GM19328 (cell line): Measurements from ENCODE around the gene FAM20C.

Experiments
- ATAC-seq: cut with Tn5 transposase; IDR thresholded peaks from one replicate; pipeline ENCODE4 v1.9.1; 2021; ENCODE audit warnings: mild to moderate bottlenecking, moderate library complexity; ENCODE audit not compliant: unreplicated experiment

The FAM20C gene

DNA sequence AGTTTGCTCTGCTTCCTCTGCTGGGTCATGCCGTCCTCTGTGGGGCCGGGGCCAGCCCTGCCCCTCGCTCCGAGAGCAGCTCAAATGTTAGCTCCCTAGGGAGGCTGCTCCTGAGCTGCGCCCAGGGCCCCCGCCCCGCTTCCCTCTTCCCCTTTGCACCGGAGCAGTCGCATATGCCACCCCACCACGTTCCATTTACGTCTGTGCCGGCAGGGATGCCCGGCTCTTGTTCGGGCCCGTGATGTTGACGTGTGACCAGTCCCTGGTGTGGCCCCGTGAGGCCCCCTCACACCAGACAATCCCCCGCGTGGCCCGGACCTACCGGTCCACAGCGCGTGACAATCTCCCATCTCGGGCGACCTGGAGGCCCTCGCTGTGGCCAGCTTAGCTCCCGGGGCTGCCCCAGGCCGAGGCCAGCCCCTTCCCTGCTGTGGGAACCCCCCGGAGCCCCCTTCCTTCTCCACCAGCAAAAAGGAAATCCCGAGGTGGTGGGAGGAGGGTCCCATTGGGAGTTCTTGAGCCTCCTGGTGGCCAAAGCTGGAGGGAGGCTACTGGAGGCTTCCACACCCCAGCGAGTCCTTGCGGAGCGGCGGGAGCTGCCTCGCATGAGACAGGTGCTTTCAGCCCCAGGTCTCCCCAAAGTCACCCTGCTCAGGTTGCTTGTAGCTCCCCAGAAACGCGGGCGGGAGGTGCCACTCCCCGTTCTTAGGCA lies 15.2 kb downstream of the FAM20C start:
- ATAC-seq = no peak

DNA sequence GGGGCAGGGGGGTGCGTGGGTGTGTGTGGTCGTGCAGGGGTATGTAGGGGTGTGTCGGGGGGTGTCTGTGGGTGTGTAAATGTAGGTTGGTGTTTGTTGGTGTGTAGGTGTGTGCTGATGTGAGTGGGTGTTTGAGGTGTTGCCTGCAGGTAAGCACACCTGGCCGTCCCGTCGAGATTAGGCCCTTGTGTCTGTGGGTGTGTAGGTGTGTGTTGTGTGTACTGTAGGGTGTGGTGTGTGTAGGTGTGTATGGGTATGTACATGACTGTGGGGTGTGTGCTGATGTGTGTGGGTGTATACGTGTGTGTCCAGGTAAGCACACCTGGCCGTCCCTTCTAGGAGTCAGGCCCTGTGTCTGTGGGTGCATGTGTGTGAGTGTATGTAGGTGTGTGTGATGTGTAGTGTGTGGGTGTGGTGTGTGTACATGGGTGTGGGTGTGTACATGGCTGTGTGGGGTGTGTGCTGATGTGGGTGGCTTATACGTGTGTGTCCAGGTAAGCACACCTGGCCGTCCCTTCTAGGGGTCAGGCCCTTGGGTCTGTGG lies 15.8 kb downstream of the FAM20C start:
- no peak for ATAC-seq

DNA sequence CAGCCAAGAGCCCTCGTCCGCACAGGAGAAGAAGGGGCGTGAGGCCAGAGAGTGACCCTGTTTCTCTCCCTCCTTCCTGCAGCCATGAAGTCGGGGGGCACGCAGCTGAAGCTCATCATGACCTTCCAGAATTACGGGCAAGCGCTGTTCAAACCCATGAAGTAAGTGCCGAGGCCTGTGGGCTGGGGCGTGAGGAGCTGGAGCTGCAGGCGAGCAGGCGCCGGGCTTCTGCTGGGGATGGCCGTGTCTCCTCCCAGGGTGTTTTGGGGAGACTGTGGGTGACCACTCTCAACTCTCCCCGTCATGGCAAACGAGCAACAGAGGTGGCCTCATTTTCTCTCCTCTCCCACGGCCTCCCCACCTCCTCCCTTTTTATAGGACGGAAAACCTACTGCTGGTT lies 16.4 kb downstream of the FAM20C start:
- ATAC-seq = no peak

DNA sequence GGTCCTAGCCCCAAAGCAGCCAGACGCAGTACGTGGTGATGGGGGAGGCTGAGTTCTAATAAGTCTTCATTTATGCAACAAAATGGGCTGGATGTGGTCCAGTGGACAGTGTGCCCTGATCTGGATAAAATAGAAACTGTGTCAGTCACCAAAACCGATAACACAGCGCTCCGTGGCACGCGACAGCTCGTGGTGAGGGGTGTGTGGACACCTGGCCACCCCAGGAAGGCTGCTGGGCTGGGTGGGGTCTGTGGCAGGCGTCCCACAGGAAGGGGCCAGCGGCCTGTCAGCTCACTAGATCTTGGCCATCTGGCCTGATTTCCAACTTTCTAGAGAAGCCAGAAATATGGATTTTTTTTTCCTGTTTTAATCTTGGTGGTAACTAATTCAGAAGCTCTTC lies 17.0 kb downstream of the FAM20C start:
- ATAC-seq = no peak

DNA sequence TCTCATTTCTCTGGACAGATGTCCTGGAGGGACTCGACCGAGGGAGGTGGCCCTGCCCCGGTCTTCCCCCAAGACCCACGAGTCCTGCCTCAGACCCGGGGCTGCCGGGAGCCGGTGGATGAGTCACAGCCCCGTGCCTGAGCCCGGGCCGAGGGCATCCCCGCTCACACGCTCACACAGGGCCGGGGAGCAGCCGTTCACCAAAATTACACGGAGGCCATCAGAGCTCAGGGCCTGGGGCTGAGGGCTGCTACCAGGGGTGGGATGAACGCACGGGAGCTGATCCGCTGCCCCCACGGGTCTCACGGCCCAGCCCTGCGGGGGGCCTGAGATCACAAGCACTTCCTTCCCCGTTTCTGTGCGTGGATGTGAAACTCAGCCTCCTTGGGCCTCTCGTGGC lies 17.5 kb downstream of the FAM20C start:
- no peak for ATAC-seq

DNA sequence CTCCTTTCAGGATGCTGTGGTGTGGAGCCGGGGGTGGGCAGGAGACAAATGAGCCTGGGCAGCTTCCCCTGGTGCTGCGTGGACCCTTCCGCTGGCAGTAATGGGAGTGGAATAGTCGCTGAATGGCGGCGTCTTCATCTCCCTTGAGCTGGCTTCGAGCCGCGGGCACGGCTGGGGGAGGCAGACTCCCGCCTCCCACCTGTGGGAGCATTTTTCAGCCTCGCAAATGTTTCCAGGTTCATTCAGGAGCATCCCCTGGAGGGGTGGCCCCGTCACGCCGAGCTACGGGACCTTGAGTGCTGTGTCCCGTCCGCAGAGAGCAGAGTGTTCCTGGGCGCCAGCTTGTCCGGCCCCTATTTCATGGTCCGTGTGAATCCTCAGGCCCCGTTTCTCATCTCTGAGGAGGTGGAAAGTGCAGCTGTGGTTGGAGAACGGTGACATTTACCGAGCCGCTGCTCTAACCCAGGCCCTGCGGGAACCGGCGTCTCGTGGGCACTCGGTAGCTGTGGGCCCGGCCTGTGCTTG lies 18.1 kb downstream of the FAM20C start:
- no peak for ATAC-seq

DNA sequence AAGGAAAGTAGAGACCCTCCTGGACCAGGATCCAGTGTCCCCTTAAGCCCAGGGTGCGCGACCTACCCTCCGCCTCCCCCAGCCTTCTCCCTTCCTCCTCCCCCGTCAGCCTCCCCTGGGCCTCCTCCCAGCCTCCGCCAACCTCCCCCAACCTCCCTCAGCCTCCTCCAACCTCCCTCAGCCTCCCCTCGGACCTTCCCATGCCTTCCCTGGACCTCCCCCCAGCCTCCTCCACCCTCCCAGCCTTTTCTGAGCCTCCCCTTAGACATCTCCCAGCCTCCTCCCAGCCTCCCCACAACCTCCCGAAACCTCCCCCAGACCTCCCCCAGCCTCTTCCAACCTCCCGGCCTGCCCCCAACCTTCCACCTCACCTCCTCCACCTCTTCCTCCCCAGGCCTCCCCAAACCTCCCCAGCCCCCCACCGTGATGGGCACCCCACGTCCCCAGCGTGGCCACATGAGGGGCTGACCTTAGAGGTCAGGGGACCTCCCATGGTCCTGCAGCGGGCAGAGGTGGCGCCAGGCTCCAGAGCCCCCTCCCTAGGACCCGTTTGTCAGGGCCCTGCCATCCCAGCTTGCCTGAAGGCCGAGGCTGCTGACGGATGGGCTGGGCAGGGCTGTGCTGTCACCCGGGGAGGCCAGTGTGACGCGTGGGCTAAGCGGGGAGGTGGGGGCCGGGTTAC lies 18.8 kb downstream of the FAM20C start:
- ATAC-seq = no peak

DNA sequence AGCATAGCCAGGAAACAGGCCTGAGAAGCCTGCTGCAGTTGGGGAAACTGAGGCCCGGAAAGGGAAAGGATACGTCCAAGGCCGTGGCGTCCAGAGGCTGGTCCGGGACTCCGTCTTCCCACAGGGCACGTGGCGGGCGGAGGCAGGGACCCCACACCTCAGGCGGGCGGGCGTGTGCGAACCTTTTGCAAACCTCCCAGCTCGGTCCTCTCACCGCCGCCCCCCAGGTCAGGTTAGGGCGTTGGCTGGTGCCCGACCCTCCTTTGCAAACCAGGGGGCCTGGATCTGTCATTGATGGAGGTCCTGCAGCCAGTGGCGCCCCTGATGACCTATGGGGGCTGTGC lies 19.3 kb downstream of the FAM20C start:
- ATAC-seq = no peak

DNA sequence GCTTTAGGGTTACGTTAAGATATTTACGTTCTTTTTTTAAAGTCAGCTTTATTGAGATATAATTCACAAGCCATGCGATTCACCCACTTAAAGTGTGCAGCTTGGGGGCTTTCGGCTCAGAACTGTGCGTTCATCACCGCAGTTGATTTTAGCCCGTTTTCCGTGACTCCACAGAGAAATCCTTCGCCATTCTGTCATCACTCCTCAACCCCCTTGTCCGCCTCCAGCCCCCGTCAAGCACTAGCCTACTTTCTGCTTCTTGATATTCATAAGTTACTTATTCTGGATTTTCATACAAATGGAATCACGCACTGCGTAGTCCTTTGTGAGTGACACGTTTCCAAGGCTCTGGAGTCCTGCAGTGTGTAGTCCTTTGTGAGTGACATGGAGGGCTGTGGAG lies 20.4 kb downstream of the FAM20C start:
- ATAC-seq = no peak

DNA sequence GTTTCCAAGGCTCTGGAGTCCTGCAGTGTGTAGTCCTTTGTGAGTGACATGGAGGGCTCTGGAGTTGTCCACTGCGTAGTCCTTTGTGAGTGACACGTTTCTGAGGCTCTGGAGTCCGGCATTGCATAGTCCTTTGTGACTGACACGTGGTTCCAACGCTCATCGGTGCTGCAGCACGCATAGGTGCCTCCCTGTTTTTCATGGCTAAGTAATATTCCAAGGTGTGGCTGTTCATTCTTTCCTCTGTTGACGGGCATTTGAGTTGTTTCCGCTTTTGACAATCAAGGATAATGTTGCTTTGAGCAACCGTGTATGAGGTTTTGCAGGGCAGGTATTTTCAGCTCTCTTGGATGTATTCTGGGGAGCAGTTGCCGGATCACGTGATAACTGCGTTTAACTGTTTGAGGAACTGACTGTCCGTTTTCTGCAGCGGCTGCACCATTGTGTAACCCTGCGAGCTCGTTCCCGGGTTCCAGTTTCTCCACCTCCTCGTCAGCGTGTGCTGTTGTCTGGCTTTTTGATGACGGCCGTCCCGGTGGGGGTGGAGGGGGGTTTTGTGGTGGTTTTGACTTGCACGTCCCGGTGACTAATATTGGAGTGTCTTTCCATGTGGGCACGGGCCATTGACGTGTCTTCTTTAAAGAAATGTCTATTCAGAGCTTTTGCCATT lies 21.1 kb downstream of the FAM20C start:
- no peak for ATAC-seq

DNA sequence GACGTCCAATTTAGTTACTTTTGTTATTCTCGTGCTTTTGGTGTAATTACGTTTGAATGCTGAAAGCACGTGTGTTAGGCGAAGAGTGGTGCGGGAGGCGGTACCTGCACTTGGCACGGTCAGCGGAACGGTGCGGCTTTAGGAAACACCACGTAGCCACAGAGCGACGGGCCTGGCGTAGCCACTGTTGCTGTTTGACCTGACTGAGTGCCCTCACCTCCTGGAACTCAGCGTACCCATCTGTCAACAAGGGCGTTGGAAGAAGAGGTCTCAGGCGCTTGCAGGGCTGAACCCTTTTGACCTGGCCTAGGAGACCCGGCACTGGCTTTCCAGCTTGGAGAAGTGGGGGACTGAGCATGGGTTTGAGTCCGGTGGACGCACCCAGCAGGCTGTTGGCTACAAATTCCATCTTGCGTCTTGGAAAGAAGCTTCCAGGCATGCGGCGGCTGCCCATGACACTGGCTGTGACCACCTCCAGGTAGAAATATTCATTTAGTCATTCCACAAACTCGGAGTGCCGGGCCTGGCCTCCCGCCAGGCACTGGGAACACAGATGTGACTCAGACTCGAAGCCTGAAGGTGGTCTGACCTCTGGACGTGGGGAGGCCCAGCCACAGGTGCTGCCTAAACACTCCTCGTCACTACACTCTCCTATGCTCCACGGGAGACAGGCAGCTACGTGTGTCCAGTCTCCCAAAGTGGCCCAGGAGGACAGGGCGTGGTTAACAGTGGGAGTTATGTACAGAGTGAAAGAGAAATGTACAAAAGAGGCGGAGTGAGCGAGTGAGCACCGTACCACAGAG lies 22.2 kb downstream of the FAM20C start:
- no peak for ATAC-seq

DNA sequence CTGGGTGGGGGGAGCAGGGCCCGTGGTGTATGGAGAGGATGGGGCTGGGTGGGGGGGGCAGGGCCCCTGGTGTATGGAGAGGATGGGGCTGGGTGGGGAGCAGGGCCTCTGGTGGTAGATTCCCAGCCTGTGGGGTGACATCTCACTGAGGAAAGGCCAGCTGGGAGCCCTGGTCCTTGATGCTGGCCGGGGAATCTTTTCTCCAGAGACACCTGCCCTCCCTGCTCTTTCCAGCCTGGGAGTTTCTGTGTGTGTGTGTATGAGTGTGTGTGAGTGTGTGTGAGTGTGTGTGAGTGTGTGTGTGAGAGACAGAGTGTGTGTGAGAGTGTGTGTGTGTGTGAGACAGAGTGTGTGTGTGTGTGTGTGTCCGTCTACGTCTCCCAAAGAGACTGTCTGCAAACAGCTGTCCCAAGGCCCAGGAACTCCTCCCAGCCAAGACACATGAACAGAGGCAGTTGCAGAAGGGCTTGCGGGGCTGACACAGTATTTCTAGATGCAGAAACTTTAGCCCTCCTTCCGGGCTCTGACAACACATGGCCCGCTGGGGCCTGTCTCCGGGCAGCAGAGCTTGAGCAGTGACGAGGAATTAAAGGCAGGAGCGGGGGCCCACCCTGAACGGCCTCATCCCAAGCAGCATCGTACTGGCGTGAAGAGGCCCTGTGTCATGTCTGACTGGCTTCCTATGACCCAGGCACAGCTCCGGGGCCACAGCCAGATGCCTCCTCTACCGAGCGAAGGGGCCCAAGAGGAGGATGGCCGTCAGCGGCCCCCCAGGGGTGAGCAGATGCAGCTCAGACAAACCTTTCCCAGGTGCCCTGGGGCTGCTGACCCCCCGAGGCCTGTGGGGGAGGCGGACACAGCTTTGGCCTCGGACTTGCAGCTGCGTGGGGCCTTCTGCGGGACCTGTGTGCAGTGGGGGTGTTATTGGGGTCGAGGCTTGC lies 24.3 kb downstream of the FAM20C start:
- no peak for ATAC-seq

DNA sequence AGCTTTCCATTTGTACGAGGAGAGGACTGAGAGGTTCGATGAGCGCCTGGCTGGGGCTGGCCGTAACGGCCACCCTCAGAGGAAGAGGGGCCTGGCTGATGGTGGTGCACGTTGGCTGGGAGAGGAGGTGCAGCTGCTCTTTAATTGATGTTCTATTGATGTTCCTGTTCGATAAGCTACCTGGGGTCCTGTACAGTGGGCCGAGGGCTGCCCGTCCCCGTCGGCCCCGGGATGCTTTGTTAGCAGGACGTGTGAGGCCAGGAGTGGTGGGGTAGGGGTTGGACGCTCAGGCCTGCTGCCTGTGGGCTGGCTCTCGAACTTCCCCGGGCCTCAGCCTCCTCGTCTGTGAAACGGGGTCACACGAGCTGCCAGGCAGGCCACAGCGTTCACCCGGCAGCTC lies 25.4 kb downstream of the FAM20C start:
- ATAC-seq = no peak

DNA sequence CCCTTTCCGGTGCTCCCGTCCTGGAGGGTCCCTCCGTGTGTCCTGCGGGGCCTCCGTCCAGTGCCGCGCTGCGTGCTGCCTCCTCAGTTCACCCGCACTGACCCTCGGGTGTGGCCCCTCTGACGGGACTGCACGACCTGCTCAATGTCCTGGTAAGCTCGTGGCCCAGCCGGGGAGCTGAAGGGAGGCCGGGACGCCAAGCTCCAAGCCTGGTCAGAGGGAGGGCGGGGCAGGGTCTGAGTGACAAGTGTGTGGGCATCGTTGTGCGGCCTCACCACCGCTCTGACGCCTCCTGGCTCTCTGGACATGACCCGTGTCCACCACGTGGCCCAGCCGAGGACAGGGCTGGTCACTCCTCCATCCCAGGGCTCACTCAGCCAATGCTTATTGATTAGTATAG lies 25.9 kb downstream of the FAM20C start:
- ATAC-seq = no peak

DNA sequence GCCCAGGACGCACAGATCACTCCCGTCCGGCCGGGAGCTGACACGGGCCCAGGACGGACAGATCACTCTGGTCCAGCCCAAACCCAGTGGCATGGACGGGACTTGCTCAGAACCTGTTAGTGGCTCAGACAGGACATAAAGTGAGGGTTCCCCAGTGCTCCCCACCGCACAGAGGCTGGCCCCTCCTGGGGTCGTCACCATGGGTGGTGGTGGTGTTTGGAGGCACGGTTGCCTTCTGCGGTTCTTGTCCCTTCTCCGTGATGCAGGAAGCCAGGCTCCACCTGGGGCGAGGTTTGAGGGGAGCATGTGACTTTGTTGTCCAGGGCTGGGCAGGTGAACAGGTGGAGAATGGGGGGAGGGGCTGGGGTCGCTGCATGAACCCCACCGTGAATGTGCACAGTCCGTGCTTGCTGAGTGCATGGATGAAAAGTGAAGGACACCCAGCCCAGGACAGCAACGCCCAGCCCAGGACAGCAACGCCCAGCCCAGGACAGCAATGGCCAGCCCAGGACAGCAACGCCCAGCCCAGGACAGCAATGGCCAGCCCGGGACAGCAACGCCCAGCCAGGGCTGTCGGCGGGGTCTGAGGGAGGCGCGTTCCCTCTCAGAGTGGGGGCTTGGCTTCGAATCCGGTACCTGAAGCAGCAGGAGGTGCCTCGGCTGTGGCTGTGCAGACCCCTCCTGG lies 26.7 kb downstream of the FAM20C start:
- ATAC-seq = no peak

DNA sequence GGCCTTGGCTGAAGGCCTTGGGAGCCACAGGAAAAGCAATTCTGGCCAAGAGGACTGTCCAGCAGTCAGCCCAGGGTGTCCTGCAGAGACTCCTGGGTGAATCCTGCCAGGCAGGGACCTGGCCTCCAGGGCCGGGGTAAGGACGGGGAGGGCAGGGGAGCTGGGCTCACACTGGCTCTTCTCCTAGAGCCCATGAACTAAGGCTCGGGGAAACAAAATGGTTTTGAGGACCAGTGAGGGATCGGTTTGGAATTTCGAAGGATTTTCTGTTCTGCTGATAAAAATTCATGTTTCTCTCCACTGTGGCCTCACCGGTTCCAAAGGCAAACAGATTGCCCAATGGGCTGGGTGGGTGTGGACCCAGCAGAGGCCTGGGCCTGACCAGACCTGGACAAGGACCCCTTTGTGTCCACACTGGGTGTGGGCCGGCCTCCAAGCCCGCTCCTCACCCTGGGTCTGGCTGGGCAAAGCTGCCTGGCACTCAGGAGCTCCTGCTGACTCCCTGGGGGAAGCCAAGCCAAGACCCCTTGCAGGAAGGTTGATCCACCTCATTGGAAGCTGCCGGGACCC lies 27.3 kb downstream of the FAM20C start:
- ATAC-seq = no peak

DNA sequence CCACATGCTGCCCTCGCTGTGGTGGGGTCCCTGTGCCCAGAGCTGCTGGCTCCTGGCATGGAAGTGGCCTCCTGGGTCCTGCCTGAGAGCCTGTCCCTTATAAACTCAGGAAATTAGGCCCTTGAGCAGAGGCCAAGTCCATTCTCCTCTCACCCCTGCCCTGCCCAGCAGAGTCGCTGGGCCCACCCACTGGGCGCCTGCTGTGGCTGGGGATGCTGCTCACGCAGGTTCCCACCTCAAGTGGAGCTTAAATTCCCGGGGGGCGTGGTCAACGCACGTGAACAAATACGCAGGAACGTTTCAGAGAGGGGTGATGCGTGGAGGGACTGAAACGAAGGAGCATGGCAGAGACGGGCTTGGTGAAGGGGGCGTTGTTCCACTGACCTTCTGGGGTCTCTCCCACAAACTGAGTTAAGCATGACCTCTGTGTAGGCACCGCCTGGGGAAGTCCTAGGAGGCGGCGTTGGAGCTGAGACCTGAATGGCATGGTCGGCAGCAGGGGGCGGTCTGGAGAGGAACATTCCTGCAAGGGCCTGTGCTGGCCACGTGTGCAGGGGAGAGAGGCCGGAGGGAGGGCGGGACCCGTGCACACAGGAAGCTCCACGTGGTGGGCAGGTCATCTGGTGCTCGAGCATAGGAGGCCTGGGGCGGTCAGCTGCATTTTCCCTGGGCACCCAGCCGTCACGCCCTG lies 27.9 kb downstream of the FAM20C start:
- ATAC-seq = no peak

DNA sequence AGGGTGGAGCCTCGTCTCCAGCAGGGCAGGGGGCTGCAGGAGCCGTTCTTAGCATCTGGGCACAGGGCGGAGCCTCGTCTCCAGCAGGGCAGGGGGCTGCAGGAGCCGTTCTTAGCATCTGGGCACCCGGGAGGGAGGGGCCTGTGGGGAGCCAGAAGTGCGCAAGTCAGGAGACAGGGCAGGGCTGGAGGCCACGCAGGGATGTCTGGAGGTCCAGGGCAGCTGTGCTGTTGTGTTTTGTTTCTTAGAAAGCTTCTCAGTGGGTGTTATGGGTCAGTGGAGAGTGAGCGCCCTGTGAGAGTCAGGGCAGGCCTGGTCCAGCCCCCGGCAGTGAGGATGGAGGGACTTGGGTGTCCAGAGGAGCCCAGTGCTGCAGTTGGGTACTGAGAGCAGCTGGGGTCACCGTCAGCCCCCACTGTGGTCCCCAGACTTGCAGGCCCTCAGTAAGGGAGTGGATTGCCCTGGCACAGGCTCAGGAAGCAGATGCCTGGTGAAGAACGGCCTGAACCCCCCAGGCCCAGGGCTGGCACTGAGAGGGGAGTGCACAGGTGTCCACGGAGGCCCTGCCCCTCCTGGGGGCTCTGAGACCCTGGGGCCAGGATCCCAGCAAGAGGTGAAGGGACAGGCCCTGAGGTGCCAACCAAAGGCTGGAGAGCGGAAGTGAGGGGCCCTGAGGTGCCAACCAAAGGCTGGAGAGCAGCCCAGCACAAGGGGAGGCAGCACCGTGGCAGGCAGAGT lies 29.8 kb downstream of the FAM20C start:
- no peak for ATAC-seq
